Lower lobe of right lung (tissue), 2 donors: ENCODE measurements around the gene NRBP1. TPM values are rescaled to one million over a fixed set of nuclear protein-coding genes. Genes with fewer than 3 reads are reported as not detected.

Experiments
- ATAC-seq, 2 donors: fragments of 200-7000 bp; cut with Tn5 transposase; one replicate each; pipeline ENCODE4 v1.9.1; 2020 to 2022; ENCODE audit warnings: mild to moderate bottlenecking in 2 of 2, moderate library complexity in 2 of 2
- DNase-seq: peaks from one replicate; pipeline ENCODE4 v3.0.0-alpha.2; 2020
- H3K27ac ChIP-seq: fragments of 200-600 bp; one replicate; pipeline ENCODE4 v1.8.0; 2022
- H3K27me3 ChIP-seq: fragments of 200-600 bp; one replicate; pipeline ENCODE4 v1.8.0; 2022; ENCODE audit warnings: low read depth
- H3K36me3 ChIP-seq: fragments of 200-600 bp; one replicate; pipeline ENCODE4 v1.8.0; 2022; ENCODE audit warnings: mild to moderate bottlenecking
- H3K4me1 ChIP-seq: fragments of 200-600 bp; one replicate; pipeline ENCODE4 v1.8.0; 2022
- H3K4me3 ChIP-seq: fragments of 200-600 bp; one replicate; pipeline ENCODE4 v1.8.0; 2022; ENCODE audit warnings: mild to moderate bottlenecking
- H3K9me3 ChIP-seq: fragments of 200-600 bp; one replicate; pipeline ENCODE4 v1.8.0; 2022
- CTCF ChIP-seq: fragments of 200-600 bp; IDR thresholded peaks from one replicate; pipeline ENCODE4 v1.8.0; 2022; ENCODE audit warnings: antibody characterized with exemption, mild to moderate bottlenecking
- intact Hi-C: fragments of 100-400 bp; cut with DNase I; formaldehyde crosslinking; loops from one replicate; pipeline ENCODE4 v1.11.0; 2022
- total RNA-seq: library from RNA; stranded (reverse); fragmentation: NEBNext Ultra II Directional; extraction: Animal tissue kit (Norgen Biotek cat#: 25700); gene quantifications from one replicate; pipeline ENCODE4 v1.2.1, GENCODE V29; 2021
- donor health status: DM: no; HTN: yes; CAD: no; lungs with severe emphysema.

The NRBP1 gene
- total RNA-seq, 1 donor from 2014 or later: 66.5 TPM

- peaks cover 72% of the 10 kb centered on the region for H3K36me3 ChIP-seq
- ATAC-seq: no peak
- TF ChIP-seq CTCF: no peak
Measured at GRCh38 chr2:27448381-27448780, 19.9 kb downstream of the NRBP1 start.

GRCh38 chr2:27451095-27451494, 22.7 kb downstream of the NRBP1 start:
- peaks cover 81% of the 10 kb centered on the region for H3K36me3 ChIP-seq
- intact Hi-C loops: no loop called here
- no peak overlapping the region for H3K27ac ChIP-seq
- no peak for DNase-seq
- H3K4me3 ChIP-seq: no peak overlapping the region
- no peaks in the 10 kb centered on the region for H3K4me1 ChIP-seq
- no peak for TF ChIP-seq CTCF
- ATAC-seq: no peak
- H3K9me3 ChIP-seq: no peaks in the 10 kb centered on the region
- H3K27me3 ChIP-seq: no peaks in the 10 kb centered on the region

More at GRCh38 chr2:27448381-27448780, 19.9 kb downstream of the NRBP1 start:
- no peak for DNase-seq
- intact Hi-C loops: no loop called here
- Histone ChIP-seq H3K27ac (no peak overlapping the region), H3K4me1 (no peaks in the 10 kb centered on the region), H3K4me3 (no peak overlapping the region), H3K27me3 (no peaks in the 10 kb centered on the region), H3K9me3 (no peaks in the 10 kb centered on the region)

GRCh38 chr2:27453968-27454367, 25.5 kb downstream of the NRBP1 start:
- TF ChIP-seq CTCF: no peak
- no peak overlapping the region for H3K27ac ChIP-seq
- no peaks in the 10 kb centered on the region for H3K4me1 ChIP-seq
- no peaks in the 10 kb centered on the region for H3K27me3 ChIP-seq
- intact Hi-C loops: no loop called here
- DNase-seq: no peak
- no peak overlapping the region for H3K4me3 ChIP-seq
- no peaks in the 10 kb centered on the region for H3K9me3 ChIP-seq
- ATAC-seq: no peak
- H3K36me3 ChIP-seq: peaks cover 89% of the 10 kb centered on the region

GRCh38 chr2:27461118-27461517, 32.7 kb downstream of the NRBP1 start:
- Histone ChIP-seq H3K27me3 (no peaks in the 10 kb centered on the region), H3K36me3 (peaks cover 51% of the 10 kb centered on the region), H3K4me3 (no peak overlapping the region), H3K4me1 (no peaks in the 10 kb centered on the region), H3K27ac (no peak overlapping the region), H3K9me3 (no peaks in the 10 kb centered on the region)
- no peak for ATAC-seq
- intact Hi-C loops: no loop called here
- no peak for DNase-seq
- no peak for TF ChIP-seq CTCF

GRCh38 chr2:27464443-27464842, 36.0 kb downstream of the NRBP1 start:
- Histone ChIP-seq H3K27ac (no peak overlapping the region), H3K4me3 (no peak overlapping the region), H3K9me3 (no peaks in the 10 kb centered on the region), H3K36me3 (peaks cover 22% of the 10 kb centered on the region), H3K27me3 (no peaks in the 10 kb centered on the region), H3K4me1 (no peaks in the 10 kb centered on the region)
- ATAC-seq (no peak), DNase-seq (no peak)
- intact Hi-C loops: no loop called here
- no peak for TF ChIP-seq CTCF

- Histone ChIP-seq H3K4me1 (no peaks in the 10 kb centered on the region), H3K36me3 (peaks cover 65% of the 10 kb centered on the region), H3K4me3 (no peak overlapping the region), H3K27me3 (no peaks in the 10 kb centered on the region), H3K9me3 (no peaks in the 10 kb centered on the region), H3K27ac (no peak overlapping the region)
- ATAC-seq: no peak
- TF ChIP-seq CTCF: no peak
- intact Hi-C loops: no loop called here
- no peak for DNase-seq
Measured at GRCh38 chr2:27471961-27472360, 43.5 kb downstream of the NRBP1 start.
